Ammon's horn (tissue), 1 donor: ENCODE data around the gene CD180.

Source experiments
- DNase-seq: peaks from one replicate; pipeline ENCODE4 v3.0.0-alpha.2; 2016; ENCODE audit warnings: low spot score

Gene CD180

GRCh38 chr5:67160985-67161384 lies 35.6 kb downstream of the CD180 start:
- no peak for DNase-seq

- no peak for DNase-seq
Observed at GRCh38 chr5:67160272-67160671, 36.3 kb downstream of the CD180 start.

- peak; percentile 48 for DNase-seq
Observed at GRCh38 chr5:67156976-67157583, 39.5 kb downstream of the CD180 start.

GRCh38 chr5:67154556-67155206 lies 41.9 kb downstream of the CD180 start:
- no peak for DNase-seq

DNA sequence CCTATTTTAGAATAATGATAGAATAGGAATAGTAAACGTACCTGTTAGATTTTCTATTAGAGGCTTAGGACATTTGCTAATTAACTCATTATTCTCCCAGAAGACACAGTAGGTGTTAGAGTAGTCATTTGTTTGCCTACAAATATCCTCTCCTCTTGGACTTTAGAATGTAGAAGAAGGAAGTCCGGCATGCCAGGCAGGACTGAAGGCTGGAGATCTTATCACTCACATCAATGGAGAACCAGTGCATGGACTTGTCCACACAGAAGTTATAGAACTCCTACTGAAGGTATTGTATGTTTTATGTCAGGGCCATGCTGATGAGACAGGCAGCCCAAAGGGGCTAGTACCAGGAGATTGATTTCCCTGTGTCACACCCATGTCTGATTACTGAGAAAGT lies 43.3 kb downstream of the CD180 start:
- no peak for DNase-seq

DNA sequence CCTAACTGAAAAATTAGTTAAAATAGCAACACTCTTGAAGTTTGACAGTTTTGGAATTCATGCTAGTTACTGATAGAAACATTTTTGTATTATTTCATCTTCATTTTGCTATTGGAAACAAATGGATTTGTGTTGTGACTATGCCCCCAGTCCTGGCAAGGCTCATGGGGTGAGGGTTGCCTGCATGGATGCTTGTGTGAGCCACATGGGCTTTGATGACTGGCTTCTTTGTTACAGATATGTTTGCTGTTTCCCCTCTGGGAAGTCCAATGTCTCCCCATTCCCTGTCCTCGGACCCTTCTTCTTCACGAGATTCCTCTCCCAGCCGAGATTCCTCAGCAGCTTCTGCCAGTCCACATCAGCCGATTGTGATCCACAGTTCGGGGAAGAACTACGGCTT lies 44.2 kb downstream of the CD180 start:
- no peak for DNase-seq

DNA sequence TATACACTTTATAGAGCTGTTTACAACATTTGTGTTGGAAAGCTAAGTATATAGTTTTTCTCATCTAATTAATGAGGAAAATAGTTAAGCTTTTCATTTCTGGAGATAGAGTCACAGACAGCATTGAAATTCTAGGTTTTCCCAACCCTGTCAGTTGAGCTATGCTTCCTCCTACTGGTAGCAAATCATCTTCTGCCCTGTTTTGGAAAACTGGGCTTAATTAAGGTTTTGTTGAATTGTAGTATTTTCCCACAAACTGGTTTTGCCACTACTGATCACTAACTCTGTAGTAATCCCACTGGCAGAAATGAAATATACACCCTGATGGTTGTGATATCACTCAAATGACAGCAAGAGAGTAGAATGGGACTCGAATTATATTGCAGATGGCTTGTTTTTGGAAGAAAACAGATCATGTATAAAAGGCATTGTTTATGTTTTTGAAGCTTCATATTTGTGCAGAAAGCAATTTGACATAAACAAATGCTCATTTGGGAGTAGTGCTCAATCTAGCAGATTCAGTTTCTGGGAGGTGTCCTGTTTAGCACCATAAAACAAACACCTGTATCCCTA lies 46.6 kb downstream of the CD180 start:
- peak; percentile 44 for DNase-seq

- DNase-seq: no peak
Observed at GRCh38 chr5:67149057-67149950, 47.3 kb downstream of the CD180 start.

DNA sequence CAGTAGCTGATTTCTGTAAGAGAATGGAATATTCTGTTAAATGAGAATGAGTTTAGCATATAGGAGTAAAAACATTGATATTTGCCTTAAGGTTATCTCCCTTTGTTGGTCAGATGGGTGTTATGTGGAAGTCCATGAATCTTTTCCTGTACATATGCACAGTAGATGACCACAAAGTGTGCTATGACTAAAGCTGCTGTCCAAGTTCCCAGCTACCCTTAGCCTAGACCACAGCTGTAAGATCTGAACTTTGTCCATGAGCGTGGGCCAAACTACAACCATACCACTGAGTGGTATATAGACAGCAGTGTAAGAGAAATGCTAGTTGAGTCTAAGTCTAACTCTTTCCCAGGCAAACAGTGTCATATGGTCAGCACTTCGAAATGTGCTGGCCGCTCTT lies 48.8 kb downstream of the CD180 start:
- no peak for DNase-seq

GRCh38 chr5:67146981-67147380 lies 49.6 kb downstream of the CD180 start:
- no peak for DNase-seq

DNA sequence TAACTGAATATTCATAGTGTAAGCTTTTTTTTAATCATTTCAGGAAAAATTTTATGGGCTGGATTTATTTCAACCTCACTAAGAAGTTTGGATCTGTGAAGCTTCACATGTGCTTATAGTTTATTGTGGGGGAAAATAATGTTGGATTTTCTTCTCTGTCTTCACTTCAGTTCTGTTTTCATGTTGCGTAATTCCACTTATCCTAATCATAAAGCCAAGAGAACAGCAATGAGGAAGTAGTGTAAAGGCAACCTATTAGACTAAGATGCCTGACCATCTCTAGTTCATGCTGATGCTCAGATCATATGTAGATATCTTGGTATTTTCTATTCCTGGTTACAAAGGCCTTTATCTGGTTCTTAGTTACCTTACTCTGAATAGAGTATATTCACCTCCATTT lies 50.0 kb downstream of the CD180 start:
- DNase-seq: no peak

GRCh38 chr5:67144183-67144639 lies 52.4 kb downstream of the CD180 start:
- DNase-seq: no peak

GRCh38 chr5:67143549-67143948 lies 53.0 kb downstream of the CD180 start:
- no peak for DNase-seq

- no peak for DNase-seq
Observed at GRCh38 chr5:67142816-67143215, 53.8 kb downstream of the CD180 start.

DNA sequence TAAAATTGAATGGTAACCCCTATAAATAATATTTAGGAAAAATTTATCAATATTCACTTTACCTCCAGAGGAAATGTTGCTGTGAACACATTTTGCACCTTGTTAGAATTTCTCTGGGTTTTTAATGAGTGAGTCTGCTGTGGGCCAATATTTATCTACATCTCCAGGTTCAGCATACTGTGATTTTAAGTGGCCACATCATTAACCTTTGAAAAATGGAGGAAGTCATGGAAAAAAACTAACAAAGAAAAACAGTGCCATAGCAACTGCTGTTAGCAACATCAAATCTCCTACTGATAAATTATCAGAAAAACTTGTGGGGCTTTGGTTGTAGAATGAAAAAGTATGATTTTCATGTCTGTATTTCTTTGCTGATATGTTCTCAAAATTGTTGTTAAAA lies 55.0 kb downstream of the CD180 start:
- no peak for DNase-seq

- no peak for DNase-seq
Observed at GRCh38 chr5:67140413-67140812, 56.2 kb downstream of the CD180 start.

DNA sequence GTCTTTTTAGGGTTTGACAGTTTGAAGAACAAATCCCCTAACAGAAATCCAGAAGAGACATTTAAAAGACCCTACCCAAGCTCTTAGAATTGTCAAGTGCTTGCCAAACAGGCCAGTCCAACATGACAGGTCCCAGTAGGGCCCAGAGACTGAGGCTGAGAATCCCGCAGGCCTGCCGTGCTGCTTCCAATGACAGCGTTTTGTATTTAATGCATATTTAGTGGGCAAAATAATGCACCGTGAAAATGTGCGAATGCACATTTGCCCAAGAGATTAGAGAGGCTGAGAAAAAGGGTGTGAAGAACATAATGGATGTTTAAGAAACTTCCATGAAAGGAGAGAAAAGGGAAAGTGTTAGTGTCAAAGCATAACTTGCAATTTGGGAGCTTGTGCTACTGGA lies 57.6 kb downstream of the CD180 start:
- no peak for DNase-seq

DNA sequence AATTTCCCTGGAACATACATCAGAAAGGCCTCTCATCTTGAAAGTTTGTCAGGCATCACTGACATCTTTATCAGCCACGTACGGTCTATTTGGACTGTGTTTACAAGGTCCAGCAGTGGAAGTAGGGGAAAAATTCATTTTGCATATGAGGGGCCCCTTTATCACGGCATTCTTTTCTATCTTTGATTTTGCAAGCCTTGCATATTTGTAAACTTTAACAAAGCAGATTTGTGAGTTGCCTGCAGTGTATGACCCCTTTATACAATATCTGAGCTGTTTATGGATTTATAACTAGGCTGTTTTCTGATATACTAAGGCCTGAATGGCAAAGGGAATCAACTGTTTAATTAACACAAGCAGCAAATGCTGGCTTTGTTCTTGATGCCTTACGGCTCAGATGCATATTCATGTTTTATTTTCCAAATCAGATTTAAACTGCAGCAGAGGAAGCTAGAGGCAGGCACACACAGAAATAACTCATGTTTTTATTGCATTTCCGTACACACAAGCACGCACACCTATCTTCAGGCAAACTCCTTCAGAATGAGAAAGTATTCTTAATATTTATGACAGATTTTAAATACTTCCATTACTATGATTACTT lies 61.1 kb downstream of the CD180 start:
- no peak for DNase-seq

GRCh38 chr5:67133776-67134175 lies 62.8 kb downstream of the CD180 start:
- no peak for DNase-seq

DNA sequence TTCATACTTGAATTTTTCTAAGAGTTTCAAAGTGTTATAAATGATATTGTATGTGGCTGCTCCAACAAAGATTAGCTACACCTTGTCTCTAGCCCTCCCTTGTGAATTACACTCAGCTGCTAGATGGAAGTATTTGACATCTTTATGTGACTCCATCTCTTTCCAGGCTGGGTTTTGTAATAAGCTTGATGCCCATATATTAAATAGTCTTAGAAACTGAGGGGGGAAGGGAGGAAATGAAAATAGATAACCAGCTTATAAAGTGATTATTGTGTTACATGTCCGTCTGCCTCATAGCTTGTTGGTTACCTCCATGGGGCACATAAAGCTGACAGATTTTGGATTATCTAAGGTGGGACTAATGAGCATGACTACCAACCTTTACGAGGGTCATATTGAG lies 63.4 kb downstream of the CD180 start:
- no peak for DNase-seq

GRCh38 chr5:67129768-67130167 lies 66.8 kb downstream of the CD180 start:
- DNase-seq: no peak
